C1 segment of cervical spinal cord (tissue), 14 donors: ENCODE results near the gene TNS3.

Experiments used
- DNase-seq, 14 donors: peaks; one replicate each; lab custom pipeline; 2025; lab: John Stamatoyannopoulos, UW

TNS3 gene

DNA sequence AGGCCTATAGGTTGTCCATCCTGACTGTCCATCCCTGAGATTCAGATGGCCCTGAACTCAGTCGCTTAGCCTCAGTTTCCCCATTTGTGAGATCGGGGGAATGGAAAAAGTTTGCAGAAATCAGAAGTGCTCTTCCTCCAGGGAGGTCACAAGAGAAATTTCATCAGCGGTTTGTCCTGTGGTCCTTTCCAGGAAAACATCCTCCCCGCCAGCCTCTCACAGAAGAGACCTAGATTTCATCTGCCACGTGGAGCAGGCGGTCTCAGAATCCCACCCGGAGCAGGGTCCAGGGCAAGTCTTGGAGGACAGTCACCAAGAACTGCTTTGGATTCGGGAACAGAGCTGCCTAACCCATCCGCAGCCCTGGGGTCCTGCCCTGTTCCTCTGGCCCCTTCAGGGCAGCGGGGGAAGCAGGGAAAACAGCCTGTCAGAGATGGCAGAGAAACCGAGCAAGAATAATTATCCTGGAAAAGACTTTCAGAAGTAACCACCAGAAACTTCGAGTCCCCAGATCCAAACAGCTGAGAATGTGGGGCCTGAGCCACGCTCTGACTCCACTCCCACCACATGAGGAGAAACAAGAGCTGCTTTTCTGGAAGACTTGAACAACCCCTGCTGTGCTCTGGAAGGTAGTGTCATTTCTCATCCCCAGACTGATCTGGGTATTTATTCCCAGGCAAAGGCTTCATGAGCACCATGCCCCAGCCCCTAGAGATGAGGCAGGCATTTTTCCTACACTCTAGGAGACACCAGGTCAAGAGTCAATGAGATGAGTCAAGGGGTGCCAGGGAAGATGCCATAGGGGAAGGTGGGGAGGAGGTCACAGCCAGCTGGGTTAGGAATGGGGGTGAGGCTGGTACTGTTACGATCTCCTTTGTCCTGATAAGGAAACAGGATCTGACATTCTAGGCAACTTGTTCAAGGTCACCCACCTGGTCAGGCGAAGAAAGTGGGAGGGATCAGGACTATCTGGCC is 1.1 kb upstream of the TNS3 start:
- DNase-seq = peak in 1 of 14 donors; percentile 54

DNA sequence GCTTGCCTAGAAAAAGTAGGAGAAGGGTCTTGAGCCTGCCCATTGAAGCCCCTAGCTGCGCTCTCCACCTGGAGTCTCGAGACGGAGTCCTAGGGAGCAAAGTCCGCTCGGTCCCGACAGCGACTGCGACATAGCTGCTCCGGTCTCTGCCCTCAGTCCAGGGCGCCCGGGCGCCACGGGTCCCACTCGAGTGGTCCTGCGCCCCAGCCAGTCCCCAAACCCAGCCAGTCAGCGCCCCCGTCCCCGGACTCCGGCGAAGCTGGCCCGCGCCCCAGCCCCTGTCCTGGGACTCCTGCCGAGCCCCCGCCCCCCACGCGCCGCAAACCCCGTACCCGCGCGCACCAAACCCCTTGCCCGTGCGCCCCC is 490 bp downstream of the TNS3 start:
- DNase-seq = no peak

DNA sequence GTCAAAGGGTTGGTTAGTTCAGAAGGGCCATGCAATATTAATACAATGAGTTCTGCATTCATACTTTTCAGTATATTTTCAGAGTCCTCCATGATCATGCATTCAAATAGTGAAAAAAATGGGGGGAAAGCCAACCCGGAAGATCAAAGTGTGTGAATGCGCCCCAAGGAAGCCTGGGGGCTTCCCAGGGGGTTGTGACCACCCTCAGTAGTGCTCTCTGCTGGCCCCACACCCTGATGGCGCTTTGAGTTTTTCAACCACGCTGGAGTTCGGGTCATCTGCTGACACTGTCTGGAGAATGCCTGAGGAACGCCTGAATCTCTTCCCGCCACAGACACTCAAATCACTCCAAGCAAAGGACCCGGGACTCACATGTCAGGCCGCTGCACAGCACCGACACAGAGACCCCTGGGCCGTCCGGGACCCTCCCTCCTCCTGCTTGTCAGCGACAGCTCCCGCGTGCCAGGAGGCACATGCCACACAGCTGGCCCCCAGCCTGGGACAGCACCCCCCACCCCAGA is 1.0 kb downstream of the TNS3 start:
- DNase-seq = peak in 1 of 14 donors; percentile 12

DNA sequence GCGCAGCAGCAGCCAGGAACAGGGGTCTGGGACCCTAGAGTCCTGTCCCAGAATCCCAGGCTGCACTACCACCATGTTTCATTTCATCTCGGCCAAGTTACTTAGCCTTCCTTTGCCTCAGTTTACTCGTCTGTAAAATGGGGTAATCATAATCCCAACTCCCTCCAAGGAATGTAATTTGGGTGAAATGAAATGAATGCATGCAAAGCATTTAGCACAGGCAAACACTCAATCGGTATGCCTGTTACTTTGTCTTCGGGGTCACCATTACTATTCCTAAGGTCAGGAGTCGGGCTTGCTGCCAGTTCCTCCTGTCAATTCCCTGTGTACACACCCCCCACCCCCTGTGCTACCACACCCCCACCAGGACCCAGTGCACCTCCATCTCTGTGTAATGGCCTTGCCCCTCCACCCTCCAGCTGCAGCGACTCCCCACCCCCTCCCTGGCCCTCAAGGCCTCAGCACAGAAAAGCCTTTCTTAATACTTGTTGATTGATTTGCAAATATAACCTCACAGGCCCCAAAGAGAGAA is 1.7 kb downstream of the TNS3 start:
- no peak for DNase-seq

DNA sequence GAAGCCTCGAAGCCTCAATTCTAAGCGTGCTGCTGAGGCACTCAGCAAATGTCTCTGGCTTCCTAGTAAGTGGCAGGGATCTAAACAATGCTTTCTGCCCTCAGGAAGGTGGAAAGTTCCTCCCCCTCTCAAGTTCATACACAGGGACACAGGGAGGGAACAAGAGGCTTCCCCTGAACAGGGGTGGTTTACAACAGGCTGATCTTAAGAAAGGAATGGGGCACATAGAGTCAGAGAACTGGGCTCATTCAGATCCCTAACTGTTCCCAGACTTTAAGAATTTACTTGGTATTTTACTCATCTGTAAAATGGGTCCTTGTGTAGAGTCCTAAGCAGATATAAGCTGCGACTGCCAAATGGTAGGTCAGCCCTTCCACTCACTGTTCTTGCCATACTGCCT is 2.5 kb downstream of the TNS3 start:
- no peak for DNase-seq

DNA sequence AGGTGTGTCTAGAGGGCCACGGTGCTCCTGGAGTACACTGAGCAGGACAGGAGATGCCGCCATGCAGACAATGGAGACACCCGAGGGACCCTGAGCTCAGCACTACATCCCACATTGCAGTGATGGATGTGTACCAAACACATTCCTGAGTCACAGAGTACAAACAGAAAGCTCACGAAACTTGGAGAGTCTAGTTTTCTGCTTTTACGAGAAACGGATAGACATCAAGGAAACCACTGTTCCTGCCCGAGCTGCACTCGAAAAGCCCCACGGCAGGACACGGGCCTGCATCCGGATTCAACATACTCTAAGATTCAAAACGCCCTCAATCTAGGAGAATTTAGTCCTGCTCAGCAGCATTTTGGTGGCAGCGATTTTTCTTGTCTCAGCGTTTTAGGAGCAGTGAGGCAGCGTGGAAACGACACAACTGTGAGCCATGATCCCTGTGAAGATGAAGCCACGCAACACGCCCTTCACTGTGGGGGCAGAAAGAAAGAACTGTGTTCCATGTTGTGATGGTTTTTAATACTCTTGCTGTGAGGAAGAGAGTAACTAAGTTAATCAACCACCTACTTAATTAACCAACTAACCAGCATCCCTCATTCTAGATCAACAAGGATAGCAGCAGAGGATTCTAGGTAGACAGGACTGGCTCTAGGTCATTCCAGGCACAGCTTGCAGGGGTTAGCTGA is 3.2 kb downstream of the TNS3 start:
- no peak for DNase-seq

DNA sequence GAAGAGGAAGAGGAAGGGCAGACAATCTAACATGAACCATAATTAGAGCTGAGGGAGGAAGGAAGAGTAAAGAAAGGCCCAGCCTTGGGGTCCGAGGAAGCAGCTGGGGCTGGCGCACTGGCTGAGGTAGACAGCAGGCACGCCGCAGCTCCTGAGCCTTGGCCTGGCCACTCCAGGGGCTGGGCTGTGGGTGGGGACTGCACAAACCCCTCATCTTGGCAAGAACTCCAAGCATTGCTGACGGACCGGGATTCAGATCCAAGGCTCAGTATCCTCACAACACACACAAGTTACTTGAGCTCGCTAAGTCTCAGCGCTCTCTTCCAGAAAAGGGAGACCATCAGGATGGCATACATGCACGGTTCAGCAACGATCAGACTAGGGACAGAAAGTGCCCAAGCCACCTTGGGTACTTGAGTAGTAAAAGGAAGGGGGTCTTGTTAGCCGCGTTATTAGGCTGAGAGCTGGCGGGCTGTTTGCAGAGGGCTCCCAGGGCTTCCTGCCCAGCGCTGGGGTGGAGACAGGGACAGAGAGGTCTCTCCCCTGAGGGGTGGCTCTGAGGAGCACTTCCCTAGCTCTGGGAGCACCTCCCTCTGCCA is 4.5 kb downstream of the TNS3 start:
- DNase-seq = peak in 2 of 14 donors; percentile 32 to 40

DNA sequence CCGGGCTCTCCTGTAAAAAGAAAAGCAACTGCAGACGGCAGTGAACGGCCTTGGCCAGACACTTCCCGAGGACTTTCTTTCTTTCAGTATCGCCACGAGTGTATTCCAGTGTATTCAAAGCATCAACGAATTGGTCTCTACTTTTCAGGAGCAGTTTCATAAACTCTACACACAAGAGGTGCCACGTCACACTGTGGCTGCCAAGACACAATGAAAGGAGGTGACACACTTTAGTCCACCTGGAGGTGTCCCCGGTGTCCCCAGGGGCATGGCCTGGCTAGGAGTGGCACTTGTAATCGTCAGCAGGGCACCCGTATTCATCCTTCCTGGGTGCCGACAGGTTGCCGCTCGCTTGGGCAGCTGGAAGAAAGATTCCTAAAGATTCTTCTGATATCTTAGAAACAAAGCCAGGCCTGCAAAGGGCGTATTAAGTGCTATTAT is 5.0 kb downstream of the TNS3 start:
- peak in 3 of 14 donors; percentile 30 to 45 (median 43) for DNase-seq

DNA sequence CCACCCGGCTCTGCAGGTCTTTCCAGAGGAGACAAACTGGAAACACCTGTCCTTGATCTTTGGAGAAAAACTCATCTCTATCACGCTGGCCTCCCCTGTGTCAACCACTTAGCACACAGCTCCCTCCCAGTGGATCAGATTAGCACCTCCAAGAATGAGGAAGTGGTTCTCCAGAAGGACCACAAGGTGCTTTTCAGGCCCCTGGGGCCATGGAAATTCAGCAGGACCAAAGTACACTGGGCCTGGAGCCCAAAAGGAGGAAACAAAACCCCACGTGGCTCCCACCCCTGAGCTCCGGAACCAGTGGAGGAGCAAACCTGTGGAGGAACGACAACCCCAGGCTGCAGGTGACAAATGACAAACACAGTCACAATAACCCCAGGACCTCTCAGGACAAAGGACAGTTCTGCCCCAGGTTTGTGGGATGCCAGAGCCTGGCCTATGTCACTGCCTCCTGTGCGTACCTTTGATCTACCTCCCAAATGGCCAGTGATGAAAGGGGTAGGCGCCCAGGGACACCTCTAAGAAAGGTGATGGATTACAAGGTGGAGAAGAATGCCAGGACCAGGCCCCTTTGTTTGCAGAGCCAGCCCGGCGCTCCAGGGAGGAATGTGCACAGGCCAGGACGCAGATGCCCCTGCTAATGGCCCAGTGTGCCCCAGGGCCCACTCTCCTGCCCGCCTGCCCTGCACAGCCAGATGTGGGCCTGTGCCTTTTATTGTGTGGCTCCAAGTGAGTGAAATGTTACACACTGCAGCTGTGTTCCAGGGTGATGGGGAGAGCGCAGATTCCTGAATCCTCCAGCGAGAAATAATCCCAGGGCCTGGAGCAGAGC is 5.7 kb downstream of the TNS3 start:
- DNase-seq = no peak

DNA sequence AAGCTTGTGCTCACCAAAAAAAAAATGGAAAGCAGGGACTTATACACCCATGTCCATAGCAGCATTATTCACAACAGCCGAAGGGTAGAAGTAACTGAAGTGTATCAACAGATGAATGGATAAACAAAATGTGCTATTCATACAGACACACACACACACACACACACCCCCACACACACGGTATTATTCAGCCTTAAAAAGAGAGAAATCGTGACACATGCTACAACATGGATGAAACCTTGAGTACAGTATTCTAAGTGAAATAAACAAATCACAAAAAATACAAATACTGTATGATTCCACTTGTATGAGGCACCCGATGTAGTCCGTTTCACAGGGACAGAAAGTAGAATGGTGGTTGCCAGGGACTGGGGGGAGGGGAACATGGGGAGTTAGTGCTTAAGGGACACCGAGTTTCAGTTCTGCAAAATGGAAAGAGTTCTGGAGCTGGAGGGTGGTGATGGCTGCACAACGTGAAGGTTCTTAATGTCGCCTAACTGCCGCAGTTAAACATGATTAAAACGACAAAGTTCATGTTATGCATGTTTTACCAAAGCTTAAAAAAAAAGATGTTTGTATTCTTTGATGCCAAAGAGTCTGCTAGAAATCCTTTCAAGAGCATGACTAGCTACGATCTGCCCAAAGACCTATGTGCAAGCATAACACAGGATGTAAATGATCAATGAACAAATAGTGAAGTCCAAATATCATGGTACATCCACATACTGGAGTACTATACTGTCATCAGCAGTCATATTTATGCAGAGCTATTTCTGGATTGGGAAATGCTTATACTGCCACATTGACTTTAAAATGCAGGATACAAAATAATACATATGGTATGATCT is 7.2 kb downstream of the TNS3 start:
- DNase-seq = peak in 4 of 14 donors; percentile 12 to 47 (median 18)

DNA sequence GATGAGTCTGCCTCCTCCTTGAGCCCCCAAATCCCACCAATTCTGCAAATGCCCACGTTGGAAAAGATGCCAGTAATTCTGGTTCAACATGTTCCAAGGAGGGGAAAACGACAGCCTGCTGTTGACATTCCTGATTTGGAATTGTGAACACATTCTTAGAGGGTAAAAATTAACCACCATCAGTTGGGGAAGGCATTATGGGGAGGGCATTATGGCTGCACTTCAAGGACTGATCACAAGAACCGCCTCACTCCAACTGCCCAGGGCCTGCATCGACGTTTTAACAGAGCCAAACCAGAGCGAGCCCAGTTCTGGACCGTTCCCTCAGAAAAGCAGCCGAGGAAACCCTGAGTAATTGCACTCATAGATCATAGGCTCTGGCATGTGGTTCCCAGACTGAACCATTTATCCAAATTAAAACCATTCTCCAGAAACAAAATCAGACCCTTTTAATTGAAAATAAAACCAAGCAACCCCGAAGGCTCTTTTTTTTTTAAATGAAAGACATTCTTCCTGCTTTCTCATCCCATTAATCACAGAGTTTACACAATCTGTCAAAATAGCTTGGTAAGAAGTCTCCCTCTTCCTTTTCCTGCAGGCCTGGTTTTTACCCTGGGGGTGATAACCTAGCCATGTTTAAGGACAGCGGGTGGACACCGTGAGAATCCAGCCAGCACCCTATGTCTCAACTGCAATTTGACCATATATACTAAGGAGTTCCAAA is 8.0 kb downstream of the TNS3 start:
- DNase-seq = peak in 3 of 14 donors; percentile 19 to 38 (median 27)

DNA sequence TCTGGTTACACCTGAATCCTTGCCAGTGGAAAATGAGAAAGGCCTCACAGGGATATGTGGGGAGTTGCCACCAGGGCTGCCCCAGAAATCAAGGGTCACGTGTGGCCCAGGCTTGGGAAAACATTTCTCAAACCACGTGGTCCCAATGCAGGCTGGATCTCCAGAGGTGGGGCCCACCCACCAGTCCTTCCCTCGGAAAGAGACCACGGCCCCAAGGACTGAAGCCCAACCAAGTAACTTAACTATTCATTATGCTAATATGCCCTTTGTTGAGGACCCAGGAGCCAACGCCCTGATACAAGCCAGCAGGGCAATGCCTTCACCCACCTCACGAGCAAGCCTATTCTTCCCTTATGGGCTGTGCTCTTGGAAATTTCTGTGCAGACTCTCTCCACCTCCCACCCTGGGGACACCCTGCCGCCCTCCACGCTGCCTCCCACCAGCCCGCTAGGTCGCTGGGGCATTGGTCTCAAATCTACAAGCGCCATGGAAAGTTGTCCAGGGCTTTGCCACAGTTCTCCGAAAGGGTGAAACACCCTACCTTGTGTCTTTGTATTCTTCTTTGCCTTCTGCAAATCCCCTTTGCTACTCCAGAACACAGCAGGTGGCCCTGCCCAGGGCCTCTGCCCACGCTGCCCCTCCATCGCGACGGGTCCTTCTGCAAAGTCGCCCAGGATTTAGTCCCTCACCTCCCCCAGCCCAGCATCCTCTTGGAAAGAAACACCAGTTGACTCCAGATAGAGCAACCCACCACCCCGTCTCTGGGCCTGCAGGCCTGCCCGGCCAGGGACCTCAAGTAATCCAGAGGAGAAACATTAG is 8.8 kb downstream of the TNS3 start:
- no peak for DNase-seq

DNA sequence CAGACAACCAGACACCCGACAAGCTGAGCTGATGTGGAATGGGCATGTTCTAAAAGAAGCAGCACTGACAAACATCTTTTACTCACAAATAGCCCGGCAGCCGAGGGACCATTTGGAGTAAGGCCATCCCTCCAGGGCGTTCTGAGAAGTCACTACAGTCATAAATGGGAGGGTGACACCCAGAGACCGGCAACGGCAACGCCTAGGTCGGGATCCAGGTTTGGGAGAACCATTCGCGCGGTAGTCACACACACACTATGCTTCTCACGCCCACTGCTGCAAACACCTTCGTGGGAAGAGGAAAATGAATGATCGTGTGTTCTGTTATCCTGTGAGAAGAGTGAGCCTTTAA is 9.8 kb downstream of the TNS3 start:
- DNase-seq = no peak

DNA sequence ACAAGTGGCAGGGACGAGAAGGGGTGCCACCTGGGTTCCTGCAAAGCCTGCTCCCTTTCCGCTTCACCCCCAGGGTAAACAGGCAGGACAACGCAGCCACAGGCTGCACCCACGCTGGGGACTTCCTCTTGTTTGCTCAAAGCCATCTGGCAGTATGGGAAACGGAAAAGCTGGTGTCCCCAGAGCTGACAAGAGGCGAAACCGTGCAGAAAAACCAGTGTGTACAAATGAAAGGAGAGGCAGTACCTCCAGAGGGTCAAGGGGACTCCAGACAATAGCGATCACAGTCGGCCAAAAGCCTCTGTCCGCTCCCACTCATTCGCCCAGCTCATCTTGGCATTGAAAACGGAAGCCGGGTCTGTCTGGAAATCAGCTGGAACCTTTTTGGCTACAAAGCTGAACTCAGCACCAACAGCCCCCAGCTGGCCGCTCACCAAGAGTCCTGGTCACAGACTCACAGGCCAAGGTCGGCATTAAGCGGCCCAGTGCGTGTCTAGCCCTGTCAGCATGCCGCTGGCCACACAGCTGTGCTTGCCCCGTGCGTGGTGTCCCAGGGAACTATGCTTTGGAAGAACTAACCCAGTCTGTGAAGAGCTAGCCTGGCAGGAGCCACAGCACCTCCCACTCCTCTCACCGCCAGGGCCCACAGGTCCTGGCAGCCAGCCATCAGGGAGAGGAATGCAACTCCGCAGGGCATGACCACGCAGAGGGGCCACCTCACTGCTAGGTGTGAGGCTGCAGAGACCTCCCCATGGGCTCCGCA is 10.4 kb downstream of the TNS3 start:
- peak in 11 of 14 donors; percentile 22 to 79 (median 54) for DNase-seq

DNA sequence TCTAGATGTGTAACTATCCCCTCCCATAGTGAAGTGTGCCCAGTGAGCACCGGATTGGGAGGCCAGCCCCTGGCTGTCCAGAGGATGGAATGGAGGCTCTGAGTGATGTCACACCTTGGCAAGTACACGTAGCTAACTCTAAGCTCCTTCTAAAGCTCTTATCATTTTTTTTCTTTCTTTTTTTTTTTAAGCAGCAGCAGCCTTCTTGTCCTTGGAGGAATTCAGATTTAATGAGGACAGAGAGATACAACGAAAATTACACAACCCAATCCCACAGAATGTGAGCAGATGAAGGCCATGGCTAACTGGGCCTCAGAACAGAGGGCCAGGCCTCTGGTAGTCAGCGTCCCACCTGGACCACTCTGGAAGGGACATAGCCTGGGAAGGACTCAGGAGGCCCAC is 11.3 kb downstream of the TNS3 start:
- DNase-seq = no peak

DNA sequence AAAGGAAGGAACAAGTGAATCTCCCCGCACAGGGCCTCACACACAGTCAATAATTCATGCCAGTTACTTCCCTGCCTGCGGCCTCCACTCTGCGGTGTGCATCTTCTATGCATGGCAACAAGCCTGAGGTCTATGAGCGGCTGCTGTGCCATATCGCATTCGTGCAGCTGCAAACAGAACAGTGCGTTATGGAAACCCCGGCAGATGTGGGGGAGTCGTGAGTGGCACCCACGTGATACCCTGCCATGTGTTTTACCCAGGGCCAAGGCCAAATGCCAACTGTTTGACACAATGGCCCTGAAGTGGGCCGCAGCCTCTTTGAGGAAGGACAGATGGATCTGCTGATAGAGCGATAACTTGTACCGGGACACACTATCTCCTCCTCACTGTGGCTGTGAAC is 13.4 kb downstream of the TNS3 start:
- DNase-seq = peak in 10 of 14 donors; percentile 34 to 80 (median 62)

DNA sequence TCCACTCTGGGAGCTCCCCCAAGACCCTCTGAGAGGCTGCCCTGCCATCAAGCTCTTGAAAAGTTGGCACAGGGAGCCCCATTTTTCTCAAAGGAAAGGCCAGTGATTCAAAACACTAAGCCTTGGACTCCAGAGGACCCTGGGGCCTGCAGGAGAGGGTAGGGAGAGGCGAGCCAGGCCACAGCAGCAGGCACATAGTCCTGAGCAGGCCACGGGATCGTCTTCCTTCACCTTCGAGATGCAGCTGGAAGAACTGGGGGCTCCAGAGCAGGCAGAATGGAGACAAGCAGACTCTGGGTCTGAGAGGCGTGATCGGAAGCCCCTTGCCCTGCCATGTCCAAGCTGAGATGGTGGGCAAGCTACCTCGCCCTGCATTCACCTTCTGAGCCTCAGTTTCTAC is 13.9 kb downstream of the TNS3 start:
- DNase-seq = no peak
